Thymus (tissue), 11 donors: Measurements from ENCODE around the gene C6orf136. TPM values are rescaled to one million over a fixed set of nuclear protein-coding genes. Genes with fewer than 3 reads are reported as not detected.

Source experiments
- DNase-seq, 9 donors: peaks; one replicate each; pipeline ENCODE4 v3.0.0-alpha.2; 2013; ENCODE audit warnings: low spot score in 9 of 9, low read depth in 6 of 9, missing footprints in 1 of 9
- H3K27ac ChIP-seq, 2 donors: one replicate each; pipeline ENCODE4 v1.5.1; 2013; ENCODE audit warnings: control low read depth in 1 of 2, low read depth in 1 of 2, low read length in 1 of 2, mild to moderate bottlenecking in 1 of 2, moderate library complexity in 1 of 2
- H3K27me3 ChIP-seq, 2 donors: one replicate each; pipeline ENCODE4 v1.5.1; 2013; ENCODE audit warnings: low read length in 1 of 2; ENCODE audit not compliant: control insufficient read depth in 2 of 2, insufficient read depth in 1 of 2
- H3K36me3 ChIP-seq, 2 donors: one replicate each; pipeline ENCODE4 v1.5.1; 2013; ENCODE audit warnings: low read length in 1 of 2, mild to moderate bottlenecking in 1 of 2, moderate library complexity in 1 of 2; ENCODE audit not compliant: control insufficient read depth in 2 of 2, insufficient read depth in 2 of 2
- H3K4me1 ChIP-seq, 2 donors: one replicate each; pipeline ENCODE4 v1.5.1; 2013; ENCODE audit warnings: low read length in 2 of 2; ENCODE audit not compliant: control insufficient read depth in 2 of 2, insufficient read depth in 2 of 2
- H3K4me3 ChIP-seq, 2 donors: one replicate each; pipeline ENCODE4 v1.5.1; 2013; ENCODE audit warnings: low read length in 2 of 2, control low read depth in 1 of 2, mild to moderate bottlenecking in 1 of 2
- H3K9me3 ChIP-seq, 2 donors: one replicate each; pipeline ENCODE4 v1.5.1; 2013; ENCODE audit warnings: low read length in 1 of 2, mild to moderate bottlenecking in 1 of 2; ENCODE audit not compliant: control insufficient read depth in 2 of 2, insufficient read depth in 1 of 2
- WGBS: extraction: QIAGEN DNeasy Blood & Tissue Kit; methylation state at CpG from one replicate; pipeline ENCODE4 v1.1.7; 2013; 5-methylcytosine and 5-hydroxymethylcytosine counted together
- polyA plus RNA-seq: library from polyadenylated mRNA; stranded (reverse); fragments of 200-250 nt; gene quantifications from one replicate; pipeline ENCODE4 v1.2.3, GENCODE V29; 2013
- total RNA-seq: library from RNA; stranded (reverse); fragments of 120-200 nt; gene quantifications from one replicate; pipeline ENCODE4 v1.2.4, GENCODE V29; 2013
- donor health status: healthy.

C6orf136 gene
- total and polyA plus RNA-seq, 2 donors, result 9.5 to 24.0 TPM

DNA sequence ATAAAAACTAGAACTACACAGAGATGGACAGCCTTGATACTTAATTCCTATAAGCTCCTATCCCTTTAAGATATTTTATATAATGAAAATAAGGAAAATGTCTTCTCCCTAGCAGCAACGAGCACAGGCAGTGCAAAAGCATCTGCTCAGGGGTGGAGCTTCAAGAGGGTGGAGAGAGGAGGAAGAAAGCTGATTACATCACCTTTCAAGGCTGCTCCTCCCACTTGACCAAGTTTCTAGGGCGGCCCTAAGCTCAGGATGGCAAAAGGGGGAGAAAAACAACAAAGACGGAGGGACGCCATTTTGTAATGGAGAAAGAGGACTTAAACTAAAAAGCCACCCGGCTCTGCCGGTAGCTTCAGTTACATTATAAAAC is 32.1 kb upstream of the C6orf136 start:
- WGBS, result under 1% methylated on average over 6 of the region's 6 CpGs
- DNase-seq, result peak; percentile 88 to 99 (median 97)
- H3K27me3 ChIP-seq, result no peaks in the 10 kb centered on the region

DNA sequence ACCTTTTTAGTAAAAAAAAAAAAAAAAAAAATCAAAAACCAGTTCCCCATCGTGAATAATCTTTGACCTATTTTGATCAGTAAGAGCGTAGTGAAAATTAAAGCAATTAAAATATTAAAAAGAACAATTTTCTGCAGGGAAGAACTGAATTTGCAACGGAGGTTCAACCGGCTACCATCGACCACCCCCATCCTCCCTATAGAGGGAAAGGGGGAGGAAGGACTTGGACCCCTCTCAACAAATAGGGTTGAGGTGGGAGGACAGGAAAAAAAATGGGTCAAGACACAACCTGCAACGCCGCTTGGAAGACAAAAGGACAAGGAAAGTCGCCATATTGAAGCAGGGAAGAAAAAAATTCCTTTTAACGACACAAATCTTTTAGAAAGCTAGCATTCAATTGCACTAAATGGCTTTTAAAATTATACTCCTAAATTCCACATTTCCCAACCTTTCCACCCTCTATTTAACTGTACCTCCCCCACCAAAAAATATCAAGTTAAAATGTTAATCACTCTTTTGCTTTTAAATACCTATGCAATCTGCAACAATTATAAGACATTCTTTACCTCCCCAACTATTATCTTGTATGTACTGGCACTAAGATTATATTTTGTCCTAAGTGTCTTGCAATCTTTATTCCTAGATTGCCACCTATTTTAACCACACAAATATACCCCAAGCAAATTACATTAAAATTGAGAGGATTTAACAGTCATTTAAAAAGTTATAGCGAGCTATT is 31.5 kb upstream of the C6orf136 start:
- H3K9me3 ChIP-seq, result no peaks in the 10 kb centered on the region
- H3K36me3 ChIP-seq, result peaks cover 13 to 31% of the 10 kb centered on the region in 2 donors
- DNase-seq, result peak in 7 of 9 donors; percentile 42 to 80 (median 59)
- peaks cover 20 to 31% of the 10 kb centered on the region in 2 donors for H3K4me1 ChIP-seq
- no peaks in the 10 kb centered on the region for H3K27me3 ChIP-seq
- peak overlapping the region; percentile 99 to 100 for H3K27ac ChIP-seq
- H3K4me3 ChIP-seq, result peak overlapping the region; percentile 68 to 97
- 0% methylated on average over 10 of the region's 10 CpGs for WGBS

More for the DNA sequence above, 32.1 kb upstream of the C6orf136 start:
- peak overlapping the region; percentile 99 for H3K27ac ChIP-seq
- H3K36me3 ChIP-seq, result peaks cover 13 to 28% of the 10 kb centered on the region in 2 donors
- H3K9me3 ChIP-seq, result no peaks in the 10 kb centered on the region
- H3K4me3 ChIP-seq, result peak overlapping the region; percentile 68 to 97
- H3K4me1 ChIP-seq, result peaks cover 20 to 31% of the 10 kb centered on the region in 2 donors

DNA sequence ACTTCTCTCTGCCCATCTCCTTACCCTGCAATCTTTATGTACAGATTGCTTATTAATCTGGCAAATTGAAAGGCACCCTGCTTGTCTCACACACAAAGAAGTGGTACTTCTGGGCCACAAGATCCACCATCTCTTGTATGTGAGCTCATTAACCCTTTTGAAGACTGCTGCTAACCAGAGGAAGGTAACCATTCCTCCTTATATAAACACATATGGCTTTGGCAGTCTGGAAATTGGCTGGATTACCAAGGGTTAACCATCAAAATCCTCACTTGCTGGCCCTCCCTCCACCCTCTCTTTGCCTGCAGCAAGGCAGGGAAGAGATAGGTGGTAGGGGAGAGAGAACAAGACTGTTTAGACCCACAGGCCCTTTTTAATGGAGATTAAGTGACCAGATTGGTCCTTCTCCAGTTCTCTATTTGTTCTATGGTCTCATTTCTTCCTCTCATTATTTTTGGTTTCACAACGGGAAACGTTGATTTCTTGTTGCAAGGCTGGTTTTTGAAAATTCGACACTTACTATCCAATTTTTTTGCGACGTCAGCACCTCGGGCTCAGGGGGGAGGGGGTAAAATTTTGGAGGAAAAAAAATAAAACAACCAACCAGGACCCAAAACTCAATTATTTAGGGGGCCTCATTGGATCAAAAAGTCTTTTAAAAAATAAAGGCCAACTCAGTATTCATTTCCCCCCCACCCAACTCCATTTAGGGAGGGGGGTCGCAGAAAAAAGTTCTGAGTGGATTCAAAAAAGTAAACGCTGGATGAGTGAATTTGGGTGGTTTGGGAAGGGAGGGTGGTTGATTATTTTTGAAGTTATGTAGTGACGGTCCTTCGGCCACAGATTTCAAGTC is 30.7 kb upstream of the C6orf136 start:
- peaks cover 20 to 29% of the 10 kb centered on the region in 2 donors for H3K4me1 ChIP-seq
- H3K27me3 ChIP-seq, result no peaks in the 10 kb centered on the region
- peak overlapping the region; percentile 99 to 100 for H3K27ac ChIP-seq
- DNase-seq, result peak; percentile 54 to 82 (median 67)
- under 1% methylated on average over 10 of the region's 10 CpGs for WGBS
- peak overlapping the region; percentile 68 to 97 for H3K4me3 ChIP-seq
- peaks cover 19 to 38% of the 10 kb centered on the region in 2 donors for H3K36me3 ChIP-seq
- no peaks in the 10 kb centered on the region for H3K9me3 ChIP-seq

DNA sequence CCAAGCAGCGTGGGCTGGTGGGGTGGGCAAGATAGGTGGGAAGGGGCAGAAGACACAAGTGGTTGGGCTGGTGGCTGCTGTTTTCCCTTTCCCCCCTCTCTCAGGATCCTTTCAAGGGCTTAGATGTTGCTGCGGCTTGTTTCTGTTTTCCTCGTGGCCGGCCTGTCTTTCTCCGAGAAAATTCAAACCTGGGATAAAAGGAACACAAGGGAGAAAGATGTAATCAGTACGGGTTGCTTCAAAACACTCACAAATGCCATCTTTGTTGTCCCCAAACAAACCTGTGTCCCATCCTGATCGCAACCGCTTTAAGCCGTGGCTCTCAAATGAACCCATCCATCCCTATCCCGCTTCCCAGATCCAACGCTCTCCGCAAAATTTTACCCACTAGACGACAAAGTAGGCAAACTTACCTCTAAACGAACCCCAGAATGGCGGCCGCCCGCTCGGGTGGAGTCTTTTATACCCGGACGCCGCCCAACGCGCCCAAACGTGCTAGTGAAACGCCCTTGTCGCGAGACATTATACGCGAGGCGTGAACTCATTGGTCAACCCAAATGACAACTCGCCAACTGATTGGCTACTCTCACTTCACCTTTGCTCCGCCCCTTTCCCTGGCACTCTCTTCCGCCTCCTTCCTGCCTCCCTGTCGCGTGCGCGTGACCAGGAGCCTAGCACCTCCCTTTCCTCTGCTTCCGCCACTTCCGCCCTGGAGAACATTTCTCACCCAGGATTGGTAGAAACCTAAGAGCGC is 29.9 kb upstream of the C6orf136 start, which contains the start of gene PPP1R10:
Gene PPP1R10, minus strand, starts transcription at position 433 of the 754 bp plus-strand sequence. CDS start 7,299 bp downstream, outside the sequence.
- peak within 1 kb of the TSS; percentile 89 to 97 for H3K4me3 ChIP-seq
- peak in 8 of 9 donors; percentile 99 to 100 (median 100) for DNase-seq
- peaks cover 20 to 29% of the 10 kb centered on the region in 2 donors for H3K4me1 ChIP-seq
- H3K27ac ChIP-seq, result peak within 1 kb of the TSS; percentile 99 to 100
- H3K36me3 ChIP-seq, result peaks cover 19 to 40% of the 10 kb centered on the region in 2 donors
- H3K9me3 ChIP-seq, result no peaks in the 10 kb centered on the region
- no peaks in the 10 kb centered on the region for H3K27me3 ChIP-seq
- WGBS, result under 1% methylated on average over 40 of the region's 40 CpGs

- H3K4me1 ChIP-seq, result peaks cover 19 to 27% of the 10 kb centered on the region in 2 donors
- H3K27ac ChIP-seq, result peak within 1 kb of the TSS; percentile 99 to 100
- peak within 1 kb of the TSS; percentile 89 to 97 for H3K4me3 ChIP-seq
- peaks cover 23 to 46% of the 10 kb centered on the region in 2 donors for H3K36me3 ChIP-seq
- H3K9me3 ChIP-seq, result no peaks in the 10 kb centered on the region
- no peaks in the 10 kb centered on the region for H3K27me3 ChIP-seq
- peak; percentile 98 to 100 (median 99) for DNase-seq
- WGBS, result under 1% methylated on average over 34 of the region's 34 CpGs
Observed at GRCh38 chr6:30617565-30618269, 29.2 kb upstream of the C6orf136 start, which contains the start of gene MRPS18B. Gene MRPS18B (plus strand): TSS chr6:30617840. CDS start chr6:30617866, 26 bp downstream.

DNA sequence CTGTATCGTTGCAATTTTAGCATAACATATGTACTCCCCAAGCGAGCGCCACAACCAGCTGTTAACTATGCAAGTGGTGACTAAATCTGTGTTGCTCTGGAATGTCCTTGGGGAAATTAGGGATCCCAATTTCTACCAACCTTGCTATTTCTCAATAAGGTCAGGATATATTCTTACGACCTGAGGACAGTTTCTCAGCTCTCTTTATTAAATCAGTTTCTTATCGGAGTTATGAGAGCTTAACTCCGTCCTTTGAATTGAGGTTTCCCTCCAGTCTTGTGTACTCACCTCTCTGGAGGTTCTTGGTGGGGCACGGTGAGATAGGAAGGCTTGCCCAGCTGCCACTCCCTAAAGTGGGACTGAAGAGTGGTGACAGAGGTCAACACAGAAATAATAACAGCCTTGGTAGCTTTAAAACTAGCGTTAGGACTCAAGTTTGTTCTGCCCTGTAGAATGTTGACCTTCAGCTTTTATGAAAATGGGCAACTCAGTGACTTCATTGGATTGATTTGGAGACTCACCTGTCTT is 28.6 kb upstream of the C6orf136 start:
- H3K36me3 ChIP-seq, result peaks cover 27 to 51% of the 10 kb centered on the region in 2 donors
- H3K4me1 ChIP-seq, result peaks cover 17 to 23% of the 10 kb centered on the region in 2 donors
- no peaks in the 10 kb centered on the region for H3K27me3 ChIP-seq
- no peaks in the 10 kb centered on the region for H3K9me3 ChIP-seq
- no peak for DNase-seq
- peak overlapping the region; percentile 89 to 97 for H3K27ac ChIP-seq
- WGBS, result 14% methylated on average over 8 of the region's 8 CpGs
- peak overlapping the region; percentile 76 to 89 for H3K4me3 ChIP-seq

DNA sequence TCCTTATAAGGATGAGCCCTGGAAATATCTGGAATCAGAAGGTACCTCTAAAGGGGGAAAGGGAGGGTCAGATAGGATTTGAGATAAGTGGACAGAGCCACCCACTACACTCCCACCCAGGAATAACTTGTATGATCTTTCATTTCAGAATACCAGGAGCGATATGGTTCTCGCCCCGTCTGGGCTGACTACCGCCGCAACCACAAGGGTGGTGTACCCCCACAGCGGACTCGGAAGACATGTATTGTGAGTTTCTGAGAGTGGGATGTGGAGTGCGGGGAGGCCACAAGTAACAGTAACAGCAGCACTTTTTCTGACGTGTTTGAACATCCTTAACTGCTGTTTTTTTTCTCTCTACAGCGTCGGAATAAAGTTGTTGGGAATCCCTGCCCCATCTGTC is 27.4 kb upstream of the C6orf136 start:
- H3K27ac ChIP-seq, result no peak overlapping the region
- no peaks in the 10 kb centered on the region for H3K27me3 ChIP-seq
- no peak overlapping the region for H3K4me3 ChIP-seq
- WGBS, result 98% methylated on average over 11 of the region's 11 CpGs
- H3K9me3 ChIP-seq, result no peaks in the 10 kb centered on the region
- peaks cover 5 to 11% of the 10 kb centered on the region in 2 donors for H3K4me1 ChIP-seq
- no peak for DNase-seq
- peaks cover 34 to 55% of the 10 kb centered on the region in 2 donors for H3K36me3 ChIP-seq

- 98% methylated on average over 8 of the region's 8 CpGs for WGBS
Observed at GRCh38 chr6:30625511-30625910, 21.4 kb upstream of the C6orf136 start.

More at GRCh38 chr6:30625511-30625910, 21.4 kb upstream of the C6orf136 start:
- Histone ChIP-seq H3K4me1 (peaks cover 6 to 16% of the 10 kb centered on the region in 2 donors), H3K36me3 (peaks cover 39 to 61% of the 10 kb centered on the region in 2 donors), H3K9me3 (no peaks in the 10 kb centered on the region), H3K27ac (no peak overlapping the region), H3K27me3 (no peaks in the 10 kb centered on the region), H3K4me3 (no peak overlapping the region)
- no peak for DNase-seq
